SK-N-MC (cell line): ENCODE data around the gene MYO10.

Experiments used
- DNase-seq: peaks from one replicate; pipeline ENCODE4 v3.0.0-alpha.2; 2011; ENCODE audit warnings: low read depth, low spot score
- H3K27ac ChIP-seq: fragments of 200-600 bp; sonication (generic); 2 replicates; pipeline ENCODE4 v1.5.1; 2016; ENCODE audit warnings: mixed run types
- H3K36me3 ChIP-seq: fragments of 200-600 bp; sonication (generic); 2 replicates; pipeline ENCODE4 v1.6.1; 2017; ENCODE audit warnings: antibody characterized with exemption, low read length, mixed read lengths; ENCODE audit not compliant: insufficient read depth
- H3K4me3 ChIP-seq: fragments of 200-600 bp; sonication (generic); 2 replicates; pipeline ENCODE4 v1.5.1; 2016
- H3K9ac ChIP-seq: fragments of 200-600 bp; sonication (generic); 2 replicates; pipeline ENCODE4 v1.8.0; 2017; ENCODE audit warnings: mixed run types, mixed read lengths; ENCODE audit not compliant: insufficient read length
- H3K9me3 ChIP-seq: fragments of 200-600 bp; sonication (generic); 2 replicates; pipeline ENCODE4 v1.6.1; 2017; ENCODE audit warnings: low read depth, mild to moderate bottlenecking, antibody characterized with exemption, low read length, moderate library complexity, mixed read lengths
- EZH2 ChIP-seq: fragments of 200-600 bp; sonication (generic); IDR thresholded peaks from one replicate; pipeline ENCODE4 v1.6.1; 2017; ENCODE audit warnings: antibody characterized with exemption
- FOXP2 ChIP-seq: optimal IDR thresholded peaks from 2 replicates; pipeline ENCODE3; 2011; ENCODE audit warnings: mild to moderate bottlenecking, moderate library complexity; ENCODE audit not compliant: insufficient read depth; ENCODE audit errors: extremely low read length, control extremely low read depth
- POLR2AphosphoS5 ChIP-seq: IDR thresholded peaks from 2 replicates; pipeline ENCODE4 v1.6.1; 2012; ENCODE audit warnings: mild to moderate bottlenecking, low read depth, low read length, borderline replicate concordance

MYO10 gene

GRCh38 chr5:16707869-16708192 is 228.3 kb downstream of the MYO10 start:
- no peak for TF ChIP-seq POLR2AphosphoS5
- TF ChIP-seq FOXP2: no peak
- TF ChIP-seq EZH2: no peak

GRCh38 chr5:16707168-16707868 is 228.8 kb downstream of the MYO10 start:
- no peaks in the 10 kb centered on the region for H3K9me3 ChIP-seq
- H3K9ac ChIP-seq: no peak overlapping the region
- TF ChIP-seq FOXP2 (no peak), EZH2 (no peak), POLR2AphosphoS5 (no peak)
- H3K4me3 ChIP-seq: no peak overlapping the region
- H3K36me3 ChIP-seq: peaks cover 94% of the 10 kb centered on the region
- H3K27ac ChIP-seq: peak overlapping the region; percentile 61; the same call in 1 of the 2 replicates
- no peak for DNase-seq

More at GRCh38 chr5:16707869-16708192, 228.3 kb downstream of the MYO10 start:
- no peak overlapping the region for H3K9ac ChIP-seq
- DNase-seq: no peak
- H3K36me3 ChIP-seq: peaks cover 94% of the 10 kb centered on the region
- no peak overlapping the region for H3K4me3 ChIP-seq
- no peaks in the 10 kb centered on the region for H3K9me3 ChIP-seq
- H3K27ac ChIP-seq: peak overlapping the region; percentile 61

- Histone ChIP-seq H3K27ac (peak overlapping the region; percentile 43; the same call in 1 of the 2 replicates), H3K4me3 (no peak overlapping the region), H3K9ac (no peak overlapping the region), H3K36me3 (peaks cover 97% of the 10 kb centered on the region), H3K9me3 (no peaks in the 10 kb centered on the region)
- no peak for TF ChIP-seq EZH2
- TF ChIP-seq POLR2AphosphoS5: no peak
- no peak for TF ChIP-seq FOXP2
- DNase-seq: no peak
These were observed 231.1 kb downstream of the MYO10 start for GRCh38 chr5:16704945-16705344.

- H3K9ac ChIP-seq: no peak overlapping the region
- H3K27ac ChIP-seq: peak overlapping the region; percentile 74
- no peak for DNase-seq
- no peaks in the 10 kb centered on the region for H3K9me3 ChIP-seq
- TF ChIP-seq EZH2: no peak
- no peak for TF ChIP-seq POLR2AphosphoS5
- TF ChIP-seq FOXP2: no peak
- no peak overlapping the region for H3K4me3 ChIP-seq
- peaks cover 96% of the 10 kb centered on the region for H3K36me3 ChIP-seq
These were observed 233.1 kb downstream of the MYO10 start for GRCh38 chr5:16702964-16703363.

GRCh38 chr5:16701134-16702099 is 234.7 kb downstream of the MYO10 start:
- Histone ChIP-seq H3K9ac (no peak overlapping the region), H3K4me3 (no peak overlapping the region), H3K36me3 (peaks cover 96% of the 10 kb centered on the region), H3K27ac (no peak overlapping the region), H3K9me3 (no peaks in the 10 kb centered on the region)
- DNase-seq: no peak
- no peak for TF ChIP-seq POLR2AphosphoS5

- Histone ChIP-seq H3K27ac (peak overlapping the region; percentile 46; the same call in 1 of the 2 replicates), H3K4me3 (no peak overlapping the region), H3K9me3 (no peaks in the 10 kb centered on the region), H3K36me3 (peaks cover 98% of the 10 kb centered on the region), H3K9ac (no peak overlapping the region)
- TF ChIP-seq POLR2AphosphoS5: no peak
- no peak for TF ChIP-seq EZH2
- TF ChIP-seq FOXP2: no peak
- DNase-seq: no peak
These were observed 236.0 kb downstream of the MYO10 start for GRCh38 chr5:16700081-16700480.

GRCh38 chr5:16695779-16696178 is 240.3 kb downstream of the MYO10 start:
- H3K9ac ChIP-seq: no peak overlapping the region
- no peak overlapping the region for H3K4me3 ChIP-seq
- peak overlapping the region; percentile 64 for H3K27ac ChIP-seq
- H3K36me3 ChIP-seq: peaks cover 90% of the 10 kb centered on the region
- TF ChIP-seq EZH2 (no peak), POLR2AphosphoS5 (no peak), FOXP2 (no peak)
- no peaks in the 10 kb centered on the region for H3K9me3 ChIP-seq
- no peak for DNase-seq

GRCh38 chr5:16693879-16694278 is 242.2 kb downstream of the MYO10 start:
- H3K27ac ChIP-seq: peak overlapping the region; percentile 19; the same call in 1 of the 2 replicates
- peaks cover 90% of the 10 kb centered on the region for H3K36me3 ChIP-seq
- H3K4me3 ChIP-seq: no peak overlapping the region
- no peak for TF ChIP-seq POLR2AphosphoS5
- no peak for TF ChIP-seq EZH2
- TF ChIP-seq FOXP2: no peak
- no peak overlapping the region for H3K9ac ChIP-seq
- DNase-seq: no peak
- H3K9me3 ChIP-seq: no peaks in the 10 kb centered on the region
